ENCODE data around the gene FXYD3. TPM values are rescaled to one million over a fixed set of nuclear protein-coding genes. Genes with fewer than 3 reads are reported as not detected.

FXYD3 gene
- total and polyA plus RNA-seq, 4 donors: 130 to 467 (median 160) TPM

DNA sequence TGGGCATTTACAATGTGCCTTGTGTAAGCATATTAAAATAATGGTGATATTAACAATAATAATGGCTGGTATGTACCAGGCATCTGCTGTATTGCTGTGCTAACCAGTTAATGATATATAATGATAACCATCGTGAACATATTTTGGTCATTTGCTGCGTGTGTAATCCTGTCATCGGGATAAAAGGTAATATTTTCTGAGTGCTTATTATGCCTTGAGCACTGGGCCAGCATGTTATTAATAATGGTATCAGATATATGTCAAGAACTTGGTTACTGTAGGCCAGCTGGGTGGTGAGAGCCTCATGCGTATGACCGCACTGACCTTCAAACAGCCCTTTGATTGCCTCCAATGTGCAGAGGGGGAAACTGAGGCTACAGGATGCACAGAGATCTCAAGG, 22.2 kb upstream of the FXYD3 start:
- Histone ChIP-seq H3K4me1 (ENCODE audit: control insufficient read depth in 5 of 5, insufficient read depth in 5 of 5, low read length in 5 of 5) (peaks cover 0 to 4% (median 0%) of the 10 kb centered on the region in 5 donors), H3K36me3 (ENCODE audit: control insufficient read depth in 4 of 4, insufficient read depth in 4 of 4, low read length in 4 of 4) (no peaks in the 10 kb centered on the region), H3K4me3 (no peak overlapping the region), H3K27me3 (ENCODE audit: control insufficient read depth in 3 of 3, insufficient read depth in 3 of 3, low read length in 2 of 3) (peaks cover 0 to 3% (median 0%) of the 10 kb centered on the region in 3 donors), H3K9ac (ENCODE audit: insufficient read depth in 1 of 2, low read length in 2 of 2) (no peak overlapping the region), H3K27ac (ENCODE audit: low read depth in 1 of 2, low read length in 1 of 2) (no peak overlapping the region), H3K9me3 (ENCODE audit: control insufficient read depth in 4 of 4, insufficient read depth in 3 of 4, low read length in 3 of 4) (no peaks in the 10 kb centered on the region)
- no peak for DNase-seq
- TF ChIP-seq CTCF (IDR thresholded peaks at IDR 0.05; ENCODE audit: control extremely low read depth, extremely low read depth): no peak
- ATAC-seq (ENCODE audit: insufficient read depth, low FRiP score): no peak
- 95 to 97% methylated on average over 5 of the region's 5 CpGs for WGBS, 2 donors

DNA sequence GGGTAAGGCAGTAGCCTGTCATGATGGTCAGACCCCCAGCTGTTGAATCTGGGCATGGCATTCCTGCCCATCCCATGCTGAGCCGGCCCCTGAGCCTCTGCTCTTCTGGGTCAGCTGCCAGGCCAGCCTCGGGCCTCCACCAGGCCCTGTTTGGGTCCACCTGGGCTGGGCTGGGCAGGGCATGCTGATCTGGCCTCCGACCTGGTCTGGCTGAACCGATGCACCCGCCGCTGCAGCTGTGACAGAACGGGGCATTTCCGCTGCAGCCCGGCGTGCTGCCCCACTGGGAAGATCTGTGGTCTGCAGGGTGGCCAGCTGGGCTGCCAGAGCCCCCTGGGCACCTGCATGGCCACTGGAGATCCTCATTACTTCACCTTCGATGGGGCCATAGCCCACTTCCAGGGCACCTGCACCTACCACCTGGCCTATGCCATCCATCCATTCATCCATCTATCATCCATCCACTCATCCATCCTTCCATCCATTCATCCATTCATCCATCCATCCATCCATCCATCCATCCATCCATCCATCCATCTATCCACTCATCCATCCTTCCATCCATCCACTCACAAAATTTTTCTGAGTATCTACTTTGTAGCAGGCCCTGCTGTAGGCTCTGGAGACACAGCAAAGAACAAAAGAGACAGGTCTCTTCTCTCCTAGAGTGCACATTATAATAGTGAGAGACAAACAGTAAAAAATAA, 21.5 kb upstream of the FXYD3 start:
- Histone ChIP-seq H3K4me1 (ENCODE audit: control insufficient read depth in 5 of 5, insufficient read depth in 5 of 5, low read length in 5 of 5) (peaks cover 0 to 4% (median 0%) of the 10 kb centered on the region in 5 donors), H3K9ac (ENCODE audit: insufficient read depth in 1 of 2, low read length in 2 of 2) (no peak overlapping the region), H3K27ac (ENCODE audit: low read depth in 1 of 2, low read length in 1 of 2) (no peak overlapping the region), H3K27me3 (ENCODE audit: control insufficient read depth in 3 of 3, insufficient read depth in 3 of 3, low read length in 2 of 3) (peaks cover 0 to 3% (median 0%) of the 10 kb centered on the region in 3 donors), H3K36me3 (ENCODE audit: control insufficient read depth in 4 of 4, insufficient read depth in 4 of 4, low read length in 4 of 4) (no peaks in the 10 kb centered on the region), H3K4me3 (no peak overlapping the region), H3K9me3 (ENCODE audit: control insufficient read depth in 4 of 4, insufficient read depth in 3 of 4, low read length in 3 of 4) (no peaks in the 10 kb centered on the region)
- 85 to 90% methylated on average over 10 to 11 of the region's 11 CpGs for WGBS, 2 donors
- TF ChIP-seq CTCF (IDR thresholded peaks at IDR 0.05; ENCODE audit: control extremely low read depth, extremely low read depth): no peak
- no peak for ATAC-seq (ENCODE audit: insufficient read depth, low FRiP score)
- no peak for DNase-seq

DNA sequence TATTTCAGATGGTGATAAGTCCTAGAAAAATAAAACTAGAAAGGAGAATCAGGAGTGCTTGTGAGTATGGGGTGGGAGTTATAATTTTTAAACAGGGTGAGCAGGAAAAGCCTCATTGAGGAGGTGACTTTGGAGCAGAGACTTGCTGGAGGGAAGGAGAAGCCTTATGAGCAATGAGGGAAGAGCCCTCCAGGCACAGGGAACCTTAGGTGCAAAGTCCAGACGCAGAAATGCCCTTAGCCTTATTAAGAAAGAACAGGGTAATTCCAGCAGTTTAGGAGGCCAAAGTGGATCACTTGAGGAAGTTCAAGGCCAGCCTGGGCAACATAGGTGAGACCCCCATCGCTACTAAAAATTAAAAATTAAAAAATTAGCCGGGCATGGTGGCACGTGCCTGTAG, 21.0 kb upstream of the FXYD3 start:
- TF ChIP-seq CTCF (IDR thresholded peaks at IDR 0.05; ENCODE audit: control extremely low read depth, extremely low read depth): no peak
- WGBS, 2 donors: 92 to 95% methylated on average over 4 of the region's 4 CpGs
- Histone ChIP-seq H3K4me3 (no peak overlapping the region), H3K4me1 (ENCODE audit: control insufficient read depth in 5 of 5, insufficient read depth in 5 of 5, low read length in 5 of 5) (peaks cover 0 to 4% (median 0%) of the 10 kb centered on the region in 5 donors), H3K9me3 (ENCODE audit: control insufficient read depth in 4 of 4, insufficient read depth in 3 of 4, low read length in 3 of 4) (no peaks in the 10 kb centered on the region), H3K36me3 (ENCODE audit: control insufficient read depth in 4 of 4, insufficient read depth in 4 of 4, low read length in 4 of 4) (no peaks in the 10 kb centered on the region), H3K9ac (ENCODE audit: insufficient read depth in 1 of 2, low read length in 2 of 2) (no peak overlapping the region), H3K27me3 (ENCODE audit: control insufficient read depth in 3 of 3, insufficient read depth in 3 of 3, low read length in 2 of 3) (peaks cover 0 to 3% (median 0%) of the 10 kb centered on the region in 3 donors), H3K27ac (ENCODE audit: low read depth in 1 of 2, low read length in 1 of 2) (no peak overlapping the region)
- DNase-seq (no peak), ATAC-seq (ENCODE audit: insufficient read depth, low FRiP score) (no peak)
